IgD-negative memory B cell (primary cell): ENCODE data around the gene PRMT1. TPM values are rescaled to one million over a fixed set of nuclear protein-coding genes. Genes with fewer than 3 reads are reported as not detected.
"Not testable (repeated sequence)": the region's sequence is repeated elsewhere in the genome, so short reads cannot be mapped to it uniquely, and the experiment has no call there.

ENCODE experiments used
- H3K27ac Mint-ChIP-seq, 3 donors: one replicate each; pipeline ENCODE4 v1.8.0; 2020 to 2022; ENCODE audit warnings: mild to moderate bottlenecking in 3 of 3, mixed read lengths in 3 of 3, moderate library complexity in 1 of 3
- H3K27me3 Mint-ChIP-seq: one replicate; pipeline ENCODE4 v1.8.0; 2021; ENCODE audit warnings: mixed read lengths
- H3K36me3 Mint-ChIP-seq: one replicate; pipeline ENCODE4 v1.8.0; 2020; ENCODE audit warnings: mild to moderate bottlenecking, mixed read lengths
- H3K4me1 Mint-ChIP-seq, 3 donors: one replicate each; pipeline ENCODE4 v1.8.0; 2020 to 2022; ENCODE audit warnings: mixed read lengths in 3 of 3, mild to moderate bottlenecking in 1 of 3
- H3K4me3 Mint-ChIP-seq, 4 donors: one replicate each; pipeline ENCODE4 v1.8.0; 2020 to 2022; ENCODE audit warnings: mild to moderate bottlenecking in 4 of 4, mixed read lengths in 4 of 4, moderate library complexity in 3 of 4
- H3K9me3 Mint-ChIP-seq, 3 donors: one replicate each; pipeline ENCODE4 v1.8.0; 2020 to 2021; ENCODE audit warnings: mixed read lengths in 3 of 3, mild to moderate bottlenecking in 1 of 3
- polyA plus RNA-seq: library from polyadenylated mRNA; unstranded; fragments of 300-500 nt; fragmentation: Illumina TruSeq; gene quantifications from one replicate; pipeline ENCODE4 v1.2.3, GENCODE V29; 2021

PRMT1 gene
- polyA plus RNA-seq, 1 donor from 2014 or later = 187 TPM

DNA sequence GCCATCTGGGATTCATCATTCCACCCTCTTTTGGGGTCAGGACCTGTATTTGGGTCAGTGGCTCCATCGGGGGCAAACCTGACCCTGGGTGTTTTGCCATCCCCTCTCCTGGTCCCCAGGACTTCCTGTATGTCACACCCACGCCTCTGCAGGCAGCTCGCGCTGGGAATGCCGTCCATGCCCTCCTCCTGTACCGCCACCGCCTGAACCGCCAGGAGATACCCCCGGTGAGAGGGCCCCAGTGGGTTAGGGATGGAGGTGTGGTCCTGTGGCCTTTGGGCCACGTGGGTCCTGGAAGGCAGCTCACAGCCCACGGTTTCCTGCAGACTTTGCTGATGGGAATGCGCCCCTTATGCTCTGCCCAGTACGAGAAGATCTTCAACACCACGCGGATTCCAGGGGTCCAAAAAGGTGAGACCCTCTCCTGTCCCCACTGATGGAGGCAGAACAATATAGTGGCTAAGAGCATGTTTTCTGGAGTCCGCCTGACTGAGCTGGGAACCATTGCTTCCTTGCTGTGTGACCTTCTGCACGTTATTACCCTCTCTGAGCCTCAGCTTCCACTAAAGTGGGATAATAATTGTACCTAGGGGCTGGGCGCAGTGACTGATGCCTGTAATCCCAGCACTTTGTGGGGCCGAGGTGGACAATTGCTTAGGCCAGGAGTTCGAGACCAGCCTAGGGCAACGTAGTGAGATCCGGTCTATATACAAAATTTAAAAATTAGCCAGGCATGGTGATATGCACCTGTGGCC lies 28.0 kb downstream of the PRMT1 start:
- Mint-ChIP-seq H3K4me3 (no peak overlapping the region), H3K9me3 (no peaks in the 10 kb centered on the region), H3K27me3 (peaks cover under 1% of the 10 kb centered on the region), H3K4me1 (peaks cover 0 to 1% (median 0%) of the 10 kb centered on the region in 3 donors), H3K27ac (no peak overlapping the region), H3K36me3 (peaks cover 4% of the 10 kb centered on the region)

- peak overlapping the region in 1 of 4 donors; percentile 49 for H3K4me3 Mint-ChIP-seq
- no peaks in the 10 kb centered on the region for H3K9me3 Mint-ChIP-seq
- peaks cover 3% of the 10 kb centered on the region for H3K27me3 Mint-ChIP-seq
- H3K36me3 Mint-ChIP-seq = peaks cover 4% of the 10 kb centered on the region
- no peak overlapping the region for H3K27ac Mint-ChIP-seq
- H3K4me1 Mint-ChIP-seq = peaks cover 0 to 1% (median 0%) of the 10 kb centered on the region in 3 donors
These were observed 28.8 kb downstream of the PRMT1 start for GRCh38 chr19:49705919-49706318.

GRCh38 chr19:49710372-49710951 lies 33.4 kb downstream of the PRMT1 start:
- H3K27ac Mint-ChIP-seq = no peak overlapping the region
- no peaks in the 10 kb centered on the region for H3K9me3 Mint-ChIP-seq
- H3K27me3 Mint-ChIP-seq = peaks cover 3% of the 10 kb centered on the region
- peaks cover 4% of the 10 kb centered on the region for H3K36me3 Mint-ChIP-seq
- peaks cover 0 to 2% (median 1%) of the 10 kb centered on the region in 3 donors for H3K4me1 Mint-ChIP-seq
- H3K4me3 Mint-ChIP-seq = no peak overlapping the region

- Mint-ChIP-seq H3K4me3 (peak overlapping the region in 1 of 4 donors; percentile 68), H3K36me3 (peaks cover under 1% of the 10 kb centered on the region), H3K27ac (no peak overlapping the region), H3K27me3 (peaks cover 3% of the 10 kb centered on the region), H3K4me1 (peaks cover 2 to 4% (median 3%) of the 10 kb centered on the region in 3 donors), H3K9me3 (no peaks in the 10 kb centered on the region)
These were observed 35.4 kb downstream of the PRMT1 start for GRCh38 chr19:49712397-49712859.

DNA sequence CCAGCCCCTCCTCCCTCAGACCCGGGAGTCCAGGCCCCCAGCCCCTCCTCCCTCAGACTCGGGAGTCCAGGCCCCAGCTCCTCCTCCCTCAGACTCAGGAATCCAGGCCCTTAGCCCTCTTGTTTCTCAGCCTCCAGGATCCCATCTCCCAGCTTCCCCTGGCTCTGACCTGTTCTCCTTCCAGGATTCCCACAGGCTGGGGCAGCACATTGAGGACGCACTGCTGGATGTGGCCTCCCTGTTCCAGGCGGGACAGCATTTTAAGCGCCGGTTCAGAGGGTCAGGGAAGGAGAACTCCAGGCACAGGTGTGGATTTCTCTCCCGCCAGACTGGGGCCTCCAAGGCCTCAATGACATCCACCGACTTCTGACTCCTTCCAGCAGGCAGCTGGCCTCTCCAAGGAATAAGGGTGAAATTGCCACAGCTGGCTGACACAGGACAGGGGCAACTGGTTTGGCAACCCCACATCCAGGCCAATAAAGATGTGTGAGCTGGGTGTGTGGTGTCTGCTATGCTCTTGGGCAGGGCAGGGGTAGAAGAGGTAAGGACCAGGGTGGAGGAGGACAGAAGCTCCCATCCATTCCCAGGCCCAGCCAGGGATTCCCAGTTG lies 36.3 kb downstream of the PRMT1 start:
- Mint-ChIP-seq H3K27ac (no peak overlapping the region), H3K4me3 (no peak overlapping the region), H3K9me3 (no peaks in the 10 kb centered on the region), H3K36me3 (no peaks in the 10 kb centered on the region), H3K27me3 (peaks cover 3% of the 10 kb centered on the region), H3K4me1 (peaks cover 6 to 7% (median 7%) of the 10 kb centered on the region in 3 donors)

DNA sequence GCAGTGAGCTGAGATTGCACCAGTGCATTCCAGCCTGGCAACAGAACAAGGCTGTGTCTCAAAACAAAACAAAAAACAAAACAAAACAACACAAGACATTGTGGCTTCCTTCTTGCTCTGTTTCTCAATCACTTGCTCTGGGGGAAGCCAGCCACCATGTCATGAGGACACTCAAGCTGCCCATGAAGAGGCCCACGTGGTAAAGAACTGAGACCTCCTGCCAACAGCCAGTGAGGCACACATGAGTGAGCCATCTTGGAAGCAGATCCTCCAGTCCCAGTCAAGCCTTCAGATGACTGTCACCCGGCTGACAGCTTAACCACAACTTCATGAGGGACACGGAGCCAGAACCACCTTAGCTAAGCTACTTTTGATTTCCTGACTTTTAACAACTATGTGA lies 39.1 kb downstream of the PRMT1 start:
- Mint-ChIP-seq H3K9me3 (no peaks in the 10 kb centered on the region), H3K27me3 (no peaks in the 10 kb centered on the region), H3K36me3 (peaks cover 2% of the 10 kb centered on the region), H3K4me1 (peaks cover 10 to 13% (median 11%) of the 10 kb centered on the region in 3 donors), H3K27ac (no peak overlapping the region), H3K4me3 (peak overlapping the region in 1 of 4 donors; percentile 61)

- peaks cover 8 to 13% (median 11%) of the 10 kb centered on the region in 3 donors for H3K4me1 Mint-ChIP-seq
- no peaks in the 10 kb centered on the region for H3K9me3 Mint-ChIP-seq
These were observed 41.4 kb downstream of the PRMT1 start for GRCh38 chr19:49718511-49718910.

DNA sequence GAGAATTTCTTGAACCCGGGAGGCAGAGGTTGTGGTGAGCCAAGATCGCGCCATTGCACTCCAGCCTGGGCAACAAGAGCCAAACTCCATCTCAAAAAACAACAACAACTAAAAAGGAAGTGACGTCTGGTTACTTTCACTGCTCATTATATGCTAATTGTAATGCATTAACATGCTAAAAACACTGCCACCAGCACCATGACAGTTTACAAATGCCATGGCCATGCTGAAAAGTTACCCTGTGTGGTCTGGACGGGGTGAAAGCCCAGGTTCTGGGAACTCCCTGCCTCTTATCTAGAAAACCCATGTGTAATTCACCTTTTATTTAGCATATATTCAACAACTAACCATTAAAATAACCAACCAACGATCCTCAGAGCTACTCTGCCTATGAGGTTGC lies 41.9 kb downstream of the PRMT1 start:
- H3K4me1 Mint-ChIP-seq = peaks cover 8 to 13% (median 11%) of the 10 kb centered on the region in 3 donors
- H3K27ac Mint-ChIP-seq = no peak overlapping the region
- H3K36me3 Mint-ChIP-seq = peaks cover 4% of the 10 kb centered on the region
- no peaks in the 10 kb centered on the region for H3K9me3 Mint-ChIP-seq
- peak overlapping the region in 2 of 4 donors; percentile 12 to 30 for H3K4me3 Mint-ChIP-seq
- H3K27me3 Mint-ChIP-seq = peaks cover 4% of the 10 kb centered on the region

More at GRCh38 chr19:49718511-49718910, 41.4 kb downstream of the PRMT1 start:
- H3K36me3 Mint-ChIP-seq = peaks cover 4% of the 10 kb centered on the region
- H3K27ac Mint-ChIP-seq = no peak overlapping the region
- peaks cover 4% of the 10 kb centered on the region for H3K27me3 Mint-ChIP-seq
- peak overlapping the region in 3 of 4 donors; percentile 12 to 45 (median 28) for H3K4me3 Mint-ChIP-seq

- Mint-ChIP-seq H3K27ac (peak overlapping the region in 1 of 3 donors; percentile 48), H3K4me3 (peak overlapping the region in 1 of 4 donors; percentile 12)
- not testable (repeated sequence) for H3K36me3 Mint-ChIP-seq
These were observed 42.3 kb downstream of the PRMT1 start for GRCh38 chr19:49719420-49719819.

GRCh38 chr19:49727217-49728030 lies 50.4 kb downstream of the PRMT1 start:
- Mint-ChIP-seq H3K36me3 (peaks cover 4% of the 10 kb centered on the region), H3K4me1 (peaks cover 3% of the 10 kb centered on the region in 3 donors), H3K9me3 (peaks cover 0 to 2% (median 0%) of the 10 kb centered on the region in 3 donors), H3K4me3 (no peak overlapping the region), H3K27ac (no peak overlapping the region), H3K27me3 (peaks cover 6% of the 10 kb centered on the region)

More at GRCh38 chr19:49719420-49719819, 42.3 kb downstream of the PRMT1 start:
- not testable (repeated sequence) for H3K27me3 Mint-ChIP-seq, H3K9me3 Mint-ChIP-seq
- peaks cover 8 to 13% (median 11%) of the 10 kb centered on the region in 3 donors for H3K4me1 Mint-ChIP-seq

DNA sequence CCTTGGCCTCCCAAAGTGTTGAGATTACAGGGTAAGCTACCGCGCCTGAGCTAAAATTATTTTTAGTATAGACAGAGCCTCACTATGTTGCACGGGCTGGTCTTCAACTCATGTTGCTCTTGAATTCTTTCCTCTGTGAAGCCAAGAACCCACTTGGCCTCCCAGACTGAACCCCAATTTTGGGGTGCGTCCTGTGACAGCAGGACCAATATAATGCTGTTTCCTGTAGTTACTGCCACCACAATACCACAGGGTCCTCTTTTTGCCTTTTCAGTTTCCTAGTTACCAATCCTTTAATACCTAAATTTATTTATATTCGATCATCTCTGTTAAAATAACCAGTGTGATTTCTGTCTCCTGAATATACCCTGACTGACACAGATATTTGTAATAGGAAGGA lies 53.1 kb downstream of the PRMT1 start:
- H3K4me3 Mint-ChIP-seq = peak overlapping the region in 1 of 4 donors; percentile 21
- no peak overlapping the region for H3K27ac Mint-ChIP-seq
- H3K4me1 Mint-ChIP-seq = peaks cover 3% of the 10 kb centered on the region in 3 donors
- H3K27me3 Mint-ChIP-seq = peaks cover 2% of the 10 kb centered on the region
- H3K36me3 Mint-ChIP-seq = no peaks in the 10 kb centered on the region
- no peaks in the 10 kb centered on the region for H3K9me3 Mint-ChIP-seq

Other genes starting within 250 kb of the PRMT1 start
- gene SLC17A7, start 235.7 kb upstream of the PRMT1 start, polyA plus RNA-seq = not detected
- gene PIH1D1, start 225.5 kb upstream of the PRMT1 start, polyA plus RNA-seq = 98.8 TPM
- gene ALDH16A1, start 224.0 kb upstream of the PRMT1 start, polyA plus RNA-seq = 67.5 TPM
- gene FLT3LG, start 203.1 kb upstream of the PRMT1 start, polyA plus RNA-seq = 24.3 TPM
- gene RPL13A, start 189.7 kb upstream of the PRMT1 start, polyA plus RNA-seq = 3,792 TPM
- 3,702 TPM for gene RPS11, start 180.8 kb upstream of the PRMT1 start, polyA plus RNA-seq
- 60.8 TPM for gene FCGRT, start 164.6 kb upstream of the PRMT1 start, polyA plus RNA-seq
- 3.1 TPM for gene RCN3, start 149.3 kb upstream of the PRMT1 start, polyA plus RNA-seq
- 144 TPM for gene NOSIP, start 96.7 kb upstream of the PRMT1 start, polyA plus RNA-seq
- 0.26 TPM for gene PRRG2, start 96.0 kb upstream of the PRMT1 start, polyA plus RNA-seq
- gene PRR12, start 86.1 kb upstream of the PRMT1 start, polyA plus RNA-seq = 0.70 TPM
- gene RRAS, start 37.1 kb upstream of the PRMT1 start, polyA plus RNA-seq = 18.4 TPM
- 3.4 TPM for gene SCAF1, start 35.1 kb upstream of the PRMT1 start, polyA plus RNA-seq
- 66.0 TPM for gene IRF3, start 11.4 kb upstream of the PRMT1 start, polyA plus RNA-seq
- gene BCL2L12, start 11.3 kb upstream of the PRMT1 start, polyA plus RNA-seq = 16.8 TPM
- gene ADM5, start 12.3 kb downstream of the PRMT1 start, polyA plus RNA-seq = 0.65 TPM
- gene CPT1C, start 13.8 kb downstream of the PRMT1 start, polyA plus RNA-seq = not detected
- gene TSKS, start 86.0 kb downstream of the PRMT1 start, polyA plus RNA-seq = 0.15 TPM
- gene AP2A1, start 89.7 kb downstream of the PRMT1 start, polyA plus RNA-seq = 6.5 TPM
- gene FUZ, start 136.0 kb downstream of the PRMT1 start, polyA plus RNA-seq = 6.6 TPM
- 54.7 TPM for gene MED25, start 141.0 kb downstream of the PRMT1 start, polyA plus RNA-seq
- 45.0 TPM for gene PTOV1, start 173.9 kb downstream of the PRMT1 start, polyA plus RNA-seq
- 56.3 TPM for gene PNKP, start 190.3 kb downstream of the PRMT1 start, polyA plus RNA-seq
- gene AKT1S1, start 200.1 kb downstream of the PRMT1 start, polyA plus RNA-seq = 5.0 TPM
- 19.1 TPM for gene TBC1D17, start 200.4 kb downstream of the PRMT1 start, polyA plus RNA-seq
- 0.39 TPM for gene IL4I1, start 219.6 kb downstream of the PRMT1 start, polyA plus RNA-seq